Endothelial cell of umbilical vein (primary cell): ENCODE data around the gene PLIN5. TPM values are rescaled to one million over a fixed set of nuclear protein-coding genes. Genes with fewer than 3 reads are reported as not detected.
"Not testable (repeated sequence)": the region's sequence is repeated elsewhere in the genome, so short reads cannot be mapped to it uniquely, and the experiment has no call there.

Experiments used
- BruUV-seq: library from RNA; stranded (reverse); fragments of 400-500 nt; replicated peaks from 2 replicates; lab custom pipeline; 2021; lab: Mats Ljungman, UMichigan
- CTCF ChIA-PET: fragments of 300-600, 350-600 bp; sonication (Branson Sonifier 250); formaldehyde crosslinking; loops from one replicate; lab custom pipeline; 2021; ENCODE audit warnings: antibody characterized with exemption, inconsistent platforms; lab: Charles Lee
- POLR2A ChIA-PET: fragments of 300-600, 350-600 bp; sonication (Branson Sonifier 250); formaldehyde crosslinking; loops from one replicate; lab custom pipeline; 2021; ENCODE audit warnings: antibody characterized with exemption, inconsistent platforms; lab: Charles Lee
- DNase-seq: peaks from one replicate; pipeline ENCODE4 v3.0.0-alpha.2; 2011; ENCODE audit warnings: low read depth, low spot score
- FAIRE-seq: peaks from 2 replicates; lab custom pipeline; 2011; peaks lifted over from hg19 to GRCh38; lab: Jason Lieb, UNC
- H2AFZ ChIP-seq: 2 replicates; pipeline ENCODE4 v1.6.0; 2012; ENCODE audit warnings: low read depth, low read length, control low read depth, inconsistent platforms
- H3K27ac ChIP-seq: 2 replicates; pipeline ENCODE4 v1.5.1; 2011; ENCODE audit warnings: low read depth, mild to moderate bottlenecking, control low read depth, low read length, moderate library complexity; ENCODE audit not compliant: insufficient read depth
- H3K27me3 ChIP-seq, 2 experiments: 2 replicates each; pipeline versions ENCODE4 v1.6.0 to v1.6.1; 2011; ENCODE audit warnings: low read length in 2 of 2, mixed read lengths in 1 of 2; ENCODE audit not compliant: control insufficient read depth in 2 of 2, insufficient read depth in 2 of 2
- H3K36me3 ChIP-seq, 2 experiments: 2 replicates in 1 of 2; 3 replicates in 1 of 2; pipeline ENCODE4 v1.5.1; 2011; ENCODE audit warnings: low read length in 2 of 2, mild to moderate bottlenecking in 1 of 2, moderate library complexity in 1 of 2; ENCODE audit not compliant: control insufficient read depth in 2 of 2, insufficient read depth in 2 of 2; ENCODE audit errors: extremely low read depth in 1 of 2
- H3K4me1 ChIP-seq: 3 replicates; pipeline ENCODE4 v1.5.1; 2011; ENCODE audit warnings: mild to moderate bottlenecking, low read length; ENCODE audit not compliant: control insufficient read depth, insufficient read depth; ENCODE audit errors: extremely low read depth
- H3K4me2 ChIP-seq: 2 replicates; pipeline ENCODE4 v1.6.1; 2011; ENCODE audit warnings: low read length, control low read depth, mixed read lengths; ENCODE audit not compliant: insufficient read depth
- H3K4me3 ChIP-seq, 3 experiments: fragments of 200-600 bp in 1 of 3; sonication (generic), shearing (Covaris generic) in 1 of 3; replicated peaks in 1 of 3; 2 replicates each; pipeline ENCODE4 v1.5.1; 2011 to 2016; ENCODE audit warnings: control low read depth in 3 of 3, low read length in 3 of 3, mild to moderate bottlenecking in 2 of 3, inconsistent platforms in 1 of 3, low read depth in 1 of 3, moderate library complexity in 1 of 3; ENCODE audit not compliant: insufficient read depth in 1 of 3
- H3K79me2 ChIP-seq: 2 replicates; pipeline ENCODE4 v1.6.0; 2012; ENCODE audit warnings: low read length, inconsistent platforms; ENCODE audit not compliant: control insufficient read depth, insufficient read depth
- H3K9ac ChIP-seq: replicated peaks from 2 replicates; pipeline ENCODE3; 2011; ENCODE audit warnings: low read length, control low read depth; ENCODE audit not compliant: insufficient read depth; ENCODE audit errors: extremely low read depth
- H3K9me1 ChIP-seq: replicated peaks from 3 replicates; pipeline ENCODE4 v1.6.0; 2011; ENCODE audit warnings: mild to moderate bottlenecking, low read length; ENCODE audit not compliant: control insufficient read depth, insufficient read depth; ENCODE audit errors: extremely low read depth
- H3K9me3 ChIP-seq: replicated peaks from 2 replicates; pipeline ENCODE4 v1.5.1; 2012; ENCODE audit warnings: low read length, inconsistent platforms; ENCODE audit not compliant: control insufficient read depth, insufficient read depth
- H4K20me1 ChIP-seq: replicated peaks from 2 replicates; pipeline ENCODE3; 2011; ENCODE audit warnings: mild to moderate bottlenecking, low read length; ENCODE audit not compliant: control insufficient read depth, insufficient read depth; ENCODE audit errors: extremely low read depth
- CTCF ChIP-seq, 2 donors: IDR thresholded peaks; 1 replicate in 1 of 2; 2 replicates in 1 of 2; pipeline ENCODE4 v1.5.1; 2011; ENCODE audit warnings: low read length in 2 of 2, mild to moderate bottlenecking in 2 of 2, moderate library complexity in 2 of 2, control low read depth in 1 of 2, inconsistent platforms in 1 of 2, low read depth in 1 of 2; ENCODE audit not compliant: insufficient read depth in 1 of 2; ENCODE audit errors: extremely low read depth in 1 of 2
- EZH2 ChIP-seq: IDR thresholded peaks from 2 replicates; pipeline ENCODE4 v1.6.1; 2012; ENCODE audit warnings: borderline replicate concordance, low read depth, mild to moderate bottlenecking, moderate library complexity, low read length, inconsistent platforms; ENCODE audit not compliant: severe bottlenecking
- FOS ChIP-seq: IDR thresholded peaks from 2 replicates; pipeline ENCODE4 v1.6.1; 2011; ENCODE audit warnings: mild to moderate bottlenecking, low read length, moderate library complexity, borderline replicate concordance; ENCODE audit not compliant: insufficient read depth
- GATA2 ChIP-seq: IDR thresholded peaks from 2 replicates; pipeline ENCODE4 v1.7.0; 2011; ENCODE audit warnings: low read depth, mild to moderate bottlenecking, moderate library complexity, mixed read lengths, low read length; ENCODE audit not compliant: insufficient read length, insufficient read depth
- MAX ChIP-seq: IDR thresholded peaks from 2 replicates; pipeline ENCODE4 v1.6.1; 2011; ENCODE audit not compliant: insufficient read depth, insufficient read length
- MYC ChIP-seq: IDR thresholded peaks from one replicate; pipeline ENCODE4 v1.6.1; 2011; ENCODE audit warnings: mild to moderate bottlenecking, low read depth, low read length
- POLR2A ChIP-seq: IDR thresholded peaks from 2 replicates; pipeline ENCODE4 v1.6.1; 2012; ENCODE audit warnings: low read depth, mild to moderate bottlenecking, control low read depth, low read length
- dilution Hi-C: fragments of 300-500 bp; cut with MboI; formaldehyde crosslinking; loops from one replicate; pipeline ENCODE4 v1.15.0; 2019; ENCODE audit warnings: low sequenced_read_pairs; ENCODE audit not compliant: extremely low pct_ligation_motif_present
- intact Hi-C: fragments of 100-400 bp; cut with micrococcal nuclease; formaldehyde crosslinking; loops from one replicate; pipeline ENCODE4 v1.10.0; 2022
- polyA plus RNA-seq, 4 experiments: library from polyadenylated mRNA; depleted of rRNA in 3 of 4; stranded (reverse) in 3 of 4; unstranded in 1 of 4; fragments of >200 nt; gene quantifications; 2 replicates each; pipeline versions ENCODE4 v1.2.1 to v1.2.3, GENCODE V29; 2011 to 2012; ENCODE audit warnings: missing spikeins in 1 of 4
- total RNA-seq: library from RNA; stranded (reverse); gene quantifications from 2 replicates; pipeline ENCODE4 v1.2.3, GENCODE V29; 2021

The PLIN5 gene
- total and polyA plus RNA-seq, 2 donors (not counting 3 experiments of a cell fraction or from before 2014, with no cell fraction given) = 0.17 to 0.24 TPM

- ChIA-PET POLR2A (no interaction called here), CTCF (no interaction called here)
- H3K4me1 ChIP-seq = peaks cover 8% of the 10 kb centered on the region
- no peak overlapping the region for H2AFZ ChIP-seq
- H3K9ac ChIP-seq = no peak overlapping the region
- H4K20me1 ChIP-seq = no peaks in the 10 kb centered on the region
- FAIRE-seq (no peak), DNase-seq (no peak)
- no peaks in the 10 kb centered on the region for H3K27me3 ChIP-seq
- no peaks in the 10 kb centered on the region for H3K9me1 ChIP-seq
- H3K4me3 ChIP-seq = no peak overlapping the region
- dilution Hi-C loops (no loop called here), intact Hi-C loops (no loop called here)
- no peaks in the 10 kb centered on the region for H3K9me3 ChIP-seq
- no peak overlapping the region for H3K27ac ChIP-seq
- TSS peak; percentile 68 for BruUV-seq
- H3K4me2 ChIP-seq = no peak overlapping the region
- peaks cover 0 to 14% of the 10 kb centered on the region in 2 experiments for H3K36me3 ChIP-seq
- no peaks in the 10 kb centered on the region for H3K79me2 ChIP-seq
- TF ChIP-seq POLR2A (no peak), MAX (no peak), EZH2 (no peak), CTCF (IDR thresholded peaks at IDR 0.05; ENCODE audit: extremely low read depth in 1 of 2, insufficient read depth in 1 of 2, low read depth in 1 of 2, low read length in 2 of 2) (no peak), FOS (no peak), MYC (no peak), GATA2 (no peak)
These were observed 8.1 kb upstream of the PLIN5 start for GRCh38 chr19:4542896-4543841.

- H3K27ac ChIP-seq, H3K4me3 ChIP-seq, H3K36me3 ChIP-seq, BruUV-seq, H4K20me1 ChIP-seq, H3K27me3 ChIP-seq, H3K9me3 ChIP-seq, H3K4me2 ChIP-seq, POLR2A ChIA-PET, dilution Hi-C loops, H2AFZ ChIP-seq, intact Hi-C loops, FAIRE-seq, DNase-seq, H3K79me2 ChIP-seq, H3K9me1 ChIP-seq, H3K9ac ChIP-seq, H3K4me1 ChIP-seq: not testable (repeated sequence)
- CTCF ChIA-PET = interaction anchor here (0.8 to 3.3 kb wide), 2 partner anchors 17 to 26 kb away, joined by 3 to 19 read pairs; no protein-coding TSS in a partner anchor
These were observed 6.8 kb upstream of the PLIN5 start for GRCh38 chr19:4541806-4542145.
